Stimulated activated CD8-positive, alpha-beta memory T cell treated with anti-CD3 and anti-CD28 coated beads, Interleukin-15, amount 100 ng/mL, for 48 hours (primary cell): ENCODE results near the gene FAH.
"Not testable (repeated sequence)": the region's sequence is repeated elsewhere in the genome, so short reads cannot be mapped to it uniquely, and the experiment has no call there.

Experiments
- DNase-seq, 2 donors: peaks; one replicate each; pipeline ENCODE4 v3.0.0-alpha.2; 2020; ENCODE audit warnings: low read depth in 2 of 2

FAH gene

GRCh38 chr15:80152896-80153876 lies at the start of gene FAH:
TSS of gene FAH (plus strand) at chr15:80152999. CDS start at chr15:80153055, 56 bp downstream.
- DNase-seq = peak; percentile 17 to 25

- no peak for DNase-seq
These were observed 47.6 kb upstream of the FAH start for GRCh38 chr15:80105193-80105592.

GRCh38 chr15:80105595-80105994 lies 47.2 kb upstream of the FAH start:
- no peak for DNase-seq

GRCh38 chr15:80106051-80106450 lies 46.7 kb upstream of the FAH start:
- no peak for DNase-seq

- no peak for DNase-seq
These were observed 45.6 kb upstream of the FAH start for GRCh38 chr15:80107204-80107603.

GRCh38 chr15:80107774-80108173 lies 45.0 kb upstream of the FAH start:
- DNase-seq = no peak

- no peak for DNase-seq
These were observed 43.4 kb upstream of the FAH start for GRCh38 chr15:80109388-80109787.

- DNase-seq = no peak
These were observed 41.9 kb upstream of the FAH start for GRCh38 chr15:80110920-80111319.

GRCh38 chr15:80114114-80114513 lies 38.7 kb upstream of the FAH start:
- DNase-seq = no peak

- no peak for DNase-seq
These were observed 37.8 kb upstream of the FAH start for GRCh38 chr15:80115021-80115420.

- DNase-seq = no peak
These were observed 33.8 kb upstream of the FAH start for GRCh38 chr15:80118956-80119355.

GRCh38 chr15:80120636-80121035 lies 32.2 kb upstream of the FAH start:
- DNase-seq = no peak

GRCh38 chr15:80121546-80121945 lies 31.3 kb upstream of the FAH start:
- DNase-seq = no peak

GRCh38 chr15:80123034-80123433 lies 29.8 kb upstream of the FAH start:
- DNase-seq = no peak

- not testable (repeated sequence) for DNase-seq
These were observed 25.5 kb upstream of the FAH start for GRCh38 chr15:80127253-80127652.

- DNase-seq = no peak
These were observed 24.9 kb upstream of the FAH start for GRCh38 chr15:80127911-80128310.

GRCh38 chr15:80132382-80132781 lies 20.4 kb upstream of the FAH start:
- no peak for DNase-seq

- DNase-seq = no peak
These were observed 15.9 kb upstream of the FAH start for GRCh38 chr15:80136854-80137253.

- no peak for DNase-seq
These were observed 13.8 kb upstream of the FAH start for GRCh38 chr15:80138961-80139360.

- no peak for DNase-seq
These were observed 11.9 kb upstream of the FAH start for GRCh38 chr15:80140909-80141308.

GRCh38 chr15:80141916-80142598 lies 10.7 kb upstream of the FAH start:
- DNase-seq = no peak

GRCh38 chr15:80142646-80143045 lies 10.2 kb upstream of the FAH start:
- no peak for DNase-seq

GRCh38 chr15:80151148-80151547 lies 1.7 kb upstream of the FAH start:
- no peak for DNase-seq
